ENCODE measurements around the gene VWA8.

Gene VWA8

GRCh38 chr13:41696163-41697003 is 264.5 kb downstream of the VWA8 start:
- TF ChIP-seq, protein P1, sequence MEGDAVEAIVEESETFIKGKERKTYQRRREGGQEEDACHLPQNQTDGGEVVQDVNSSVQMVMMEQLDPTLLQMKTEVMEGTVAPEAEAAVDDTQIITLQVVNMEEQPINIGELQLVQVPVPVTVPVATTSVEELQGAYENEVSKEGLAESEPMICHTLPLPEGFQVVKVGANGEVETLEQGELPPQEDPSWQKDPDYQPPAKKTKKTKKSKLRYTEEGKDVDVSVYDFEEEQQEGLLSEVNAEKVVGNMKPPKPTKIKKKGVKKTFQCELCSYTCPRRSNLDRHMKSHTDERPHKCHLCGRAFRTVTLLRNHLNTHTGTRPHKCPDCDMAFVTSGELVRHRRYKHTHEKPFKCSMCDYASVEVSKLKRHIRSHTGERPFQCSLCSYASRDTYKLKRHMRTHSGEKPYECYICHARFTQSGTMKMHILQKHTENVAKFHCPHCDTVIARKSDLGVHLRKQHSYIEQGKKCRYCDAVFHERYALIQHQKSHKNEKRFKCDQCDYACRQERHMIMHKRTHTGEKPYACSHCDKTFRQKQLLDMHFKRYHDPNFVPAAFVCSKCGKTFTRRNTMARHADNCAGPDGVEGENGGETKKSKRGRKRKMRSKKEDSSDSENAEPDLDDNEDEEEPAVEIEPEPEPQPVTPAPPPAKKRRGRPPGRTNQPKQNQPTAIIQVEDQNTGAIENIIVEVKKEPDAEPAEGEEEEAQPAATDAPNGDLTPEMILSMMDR (IDR thresholded peaks at IDR 0.05), result no peak

DNA sequence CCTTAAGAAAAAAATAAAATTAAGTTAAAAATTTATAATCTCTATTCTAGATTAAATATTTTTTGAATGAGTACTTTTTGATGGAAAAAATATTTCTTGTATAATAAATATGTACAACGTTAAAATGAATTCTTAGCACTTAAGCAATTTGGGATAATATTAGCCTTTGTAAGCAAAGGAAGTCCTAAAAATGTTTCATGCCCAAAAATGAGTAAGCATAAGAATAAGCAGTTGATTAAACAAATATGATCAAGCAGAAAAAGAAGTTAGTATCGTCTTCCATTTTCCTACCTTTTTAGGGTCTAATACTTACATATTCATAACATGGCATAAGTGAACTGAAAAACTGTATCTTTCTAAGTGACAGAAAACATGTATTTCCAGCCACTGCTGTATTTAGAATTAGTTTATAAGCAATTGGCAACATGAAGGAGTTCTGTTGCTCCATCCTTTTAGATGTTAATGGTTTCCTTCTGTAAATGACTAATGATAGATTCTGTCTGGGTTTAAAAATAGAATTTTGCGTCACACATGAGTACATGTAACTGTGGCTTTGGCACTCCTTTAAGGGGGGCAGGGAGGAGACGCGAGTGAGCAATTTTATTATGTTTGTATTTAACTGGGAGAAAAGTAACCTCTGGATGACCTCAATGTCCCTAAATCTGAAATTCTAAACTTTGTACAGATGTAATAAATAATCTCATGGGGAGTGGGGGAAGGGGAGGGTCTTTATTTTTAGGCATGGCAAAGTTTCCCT is 266.2 kb downstream of the VWA8 start:
- TF ChIP-seq, protein P1 (IDR thresholded peaks at IDR 0.05), result no peak

DNA sequence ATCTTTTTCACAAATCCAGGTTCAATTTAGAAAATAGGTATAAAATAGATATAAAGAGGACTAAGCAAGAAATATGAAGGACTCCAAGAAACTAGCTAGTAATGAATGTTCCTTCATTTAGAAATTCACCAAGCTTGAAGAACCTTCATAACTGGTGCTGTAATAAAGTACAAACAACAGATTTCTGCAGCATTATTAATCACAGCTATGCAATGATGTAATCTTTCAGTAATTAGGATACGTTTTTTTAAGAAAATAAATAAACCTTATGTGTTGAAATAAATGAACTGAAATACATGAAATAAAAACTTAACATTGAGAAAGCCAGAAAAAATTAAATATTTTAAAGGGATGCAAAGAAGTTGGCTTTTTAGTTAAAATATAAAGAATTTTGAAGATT is 267.5 kb downstream of the VWA8 start:
- TF ChIP-seq, protein P1 (IDR thresholded peaks at IDR 0.05), result no peak

DNA sequence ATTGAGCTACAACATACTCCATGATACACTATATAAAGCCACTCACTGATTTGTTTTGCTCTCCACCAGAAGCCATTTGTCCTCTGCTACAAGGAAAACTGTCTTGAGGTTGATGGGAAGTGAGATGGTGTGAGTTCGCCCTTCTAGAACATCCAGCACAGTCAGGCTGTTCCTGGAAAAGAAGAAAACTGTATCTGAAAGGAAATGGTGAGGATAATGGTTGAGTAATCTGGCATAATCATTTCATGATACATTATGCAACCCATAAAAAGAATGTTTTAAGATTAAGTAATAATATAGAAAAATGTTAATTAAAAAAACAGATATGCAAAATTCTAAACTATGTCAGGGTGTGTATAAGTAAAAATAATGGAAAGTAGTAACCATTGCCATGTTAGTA is 269.6 kb downstream of the VWA8 start:
- TF ChIP-seq, protein P1 (IDR thresholded peaks at IDR 0.05), result no peak

GRCh38 chr13:41682766-41683165 is 278.1 kb downstream of the VWA8 start:
- TF ChIP-seq, protein P1 (IDR thresholded peaks at IDR 0.05), result no peak

DNA sequence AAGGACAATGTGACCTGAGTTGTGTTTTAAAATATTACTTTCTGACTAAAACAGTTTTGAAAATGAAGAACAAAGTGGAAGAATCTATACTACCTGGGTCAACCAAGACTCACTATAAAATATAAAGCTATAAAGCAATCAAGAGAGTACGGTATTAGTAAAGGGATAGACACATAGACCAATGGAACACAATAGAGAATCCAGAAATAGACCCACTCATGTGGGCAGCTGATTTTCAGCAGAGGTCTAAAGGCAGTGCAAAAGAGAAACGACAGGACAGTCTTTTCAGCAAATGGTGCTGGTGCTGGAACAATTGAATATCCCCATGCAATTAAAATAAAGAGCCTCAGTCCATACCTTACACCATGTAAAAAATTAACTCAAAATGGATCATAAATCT is 278.9 kb downstream of the VWA8 start:
- TF ChIP-seq, protein P1 (IDR thresholded peaks at IDR 0.05), result no peak

- TF ChIP-seq, protein P1 (IDR thresholded peaks at IDR 0.05), result no peak
Observed at GRCh38 chr13:41681587-41681986, 279.3 kb downstream of the VWA8 start.
